GM12878 (cell line): ENCODE measurements around the gene KIF2A. TPM values are rescaled to one million over a fixed set of nuclear protein-coding genes. Genes with fewer than 3 reads are reported as not detected.

Experiments used
- CHD4 ChIP-seq: fragments of 200-600 bp; sonication (generic); IDR thresholded peaks from 2 replicates; pipeline ENCODE4 v1.6.1; 2016; ENCODE audit warnings: mild to moderate bottlenecking
- CREM ChIP-seq: IDR thresholded peaks from 2 replicates; pipeline ENCODE4 v1.6.1; 2014; ENCODE audit warnings: antibody characterized with exemption, low read depth
- ESRRA ChIP-seq: IDR thresholded peaks from 2 replicates; pipeline ENCODE4 v1.6.1; 2012; ENCODE audit warnings: mild to moderate bottlenecking, low read length, improper control_type of control experiment
- HDAC6 ChIP-seq: fragments of 200-600 bp; sonication (generic); IDR thresholded peaks from one replicate; pipeline ENCODE4 v1.8.0; 2017; ENCODE audit warnings: antibody characterized with exemption; ENCODE audit not compliant: unreplicated experiment
- IRF3 ChIP-seq: fragments of 450-650 bp; IDR thresholded peaks from 2 replicates; pipeline ENCODE4 v1.6.1; 2014; ENCODE audit warnings: mild to moderate bottlenecking
- MEF2A ChIP-seq: IDR thresholded peaks from 2 replicates; pipeline ENCODE4 v1.6.1; 2011; ENCODE audit warnings: low read depth, mild to moderate bottlenecking, low read length, moderate library complexity; ENCODE audit not compliant: insufficient read depth
- MXI1 ChIP-seq: fragments of 150-350 bp; IDR thresholded peaks from 2 replicates; pipeline ENCODE4 v1.6.1; 2011; ENCODE audit warnings: low read depth, mild to moderate bottlenecking, inconsistent platforms, low read length, improper control_type of control experiment
- NFYA ChIP-seq: IDR thresholded peaks from 2 replicates; pipeline ENCODE4 v1.6.1; 2011; ENCODE audit warnings: low read depth, mild to moderate bottlenecking, low read length, improper control_type of control experiment, borderline replicate concordance
- RFX5 ChIP-seq: IDR thresholded peaks from 2 replicates; pipeline ENCODE4 v1.6.1; 2011; ENCODE audit warnings: low read depth, low read length, improper control_type of control experiment
- SIX5 ChIP-seq: IDR thresholded peaks from 2 replicates; pipeline ENCODE4 v1.6.1; 2011; ENCODE audit warnings: mild to moderate bottlenecking, low read depth, low read length, moderate library complexity; ENCODE audit not compliant: severe bottlenecking
- SMAD5 ChIP-seq: IDR thresholded peaks from 2 replicates; pipeline ENCODE4 v1.6.1; 2016; ENCODE audit warnings: antibody characterized with exemption, low read depth
- SMARCA5 ChIP-seq: fragments of 450-650 bp; IDR thresholded peaks from 2 replicates; pipeline ENCODE4 v1.6.1; 2017; ENCODE audit warnings: mild to moderate bottlenecking
- SREBF2 ChIP-seq: IDR thresholded peaks from 2 replicates; pipeline ENCODE4 v1.6.1; 2012; ENCODE audit warnings: mild to moderate bottlenecking, low read length
- STAT1 ChIP-seq: fragments of 450-650 bp; conservative IDR thresholded peaks from 2 replicates; pipeline ENCODE4 v1.6.1; 2014; ENCODE audit warnings: antibody characterized with exemption, mild to moderate bottlenecking
- SUPT20H ChIP-seq: IDR thresholded peaks from 2 replicates; pipeline ENCODE4 v1.6.1; 2011; ENCODE audit warnings: low read depth, mild to moderate bottlenecking, low read length, moderate library complexity, borderline replicate concordance; ENCODE audit not compliant: control insufficient read depth
- SUZ12 ChIP-seq: fragments of 200-600 bp; sonication (generic); IDR thresholded peaks from one replicate; pipeline ENCODE4 v1.6.1; 2018; ENCODE audit warnings: antibody characterized with exemption, mild to moderate bottlenecking; ENCODE audit not compliant: unreplicated experiment
- TCF7 ChIP-seq: IDR thresholded peaks from 2 replicates; pipeline ENCODE4 v1.6.1; 2014; ENCODE audit warnings: antibody characterized with exemption, borderline replicate concordance
- YY1 ChIP-seq: IDR thresholded peaks from 2 replicates; pipeline ENCODE4 v1.6.1; 2011; ENCODE audit warnings: low read depth, mild to moderate bottlenecking, low read length
- ZNF217 ChIP-seq: fragments of 450-650 bp; IDR thresholded peaks from 2 replicates; pipeline ENCODE4 v1.6.1; 2017; ENCODE audit warnings: antibody characterized with exemption, mild to moderate bottlenecking
- ZZZ3 ChIP-seq: IDR thresholded peaks from 2 replicates; pipeline ENCODE4 v1.6.1; 2011; ENCODE audit warnings: low read depth; ENCODE audit not compliant: control insufficient read depth, insufficient read length
- polyA plus RNA-seq, 11 experiments: library from polyadenylated mRNA; depleted of rRNA in 4 of 11; unstranded in 6 of 11; stranded (reverse) in 5 of 11; fragments of >200 nt; fragmentation: Nextera tagmentation in 4 of 11; fragmentation: Illumina TruSeq in 1 of 11; extraction: Ambion mirVana in 4 of 11; extraction: Trizol in 1 of 11; gene quantifications; 1 replicate in 1 of 11; 2 replicates in 10 of 11; pipeline versions ENCODE4 v1.2.1 to v1.2.3, GENCODE V29; 2011 to 2016; ENCODE audit warnings: inconsistent platforms in 2 of 11, missing spikeins in 2 of 11, low read depth in 1 of 11
- total RNA-seq, 4 experiments: library from RNA; depleted of rRNA in 3 of 4; stranded (reverse); fragments of >200 nt in 3 of 4; fragmentation: Illumina TruSeq in 1 of 4; extraction: Trizol in 1 of 4; gene quantifications; 2 replicates each; pipeline versions ENCODE4 v1.2.1 to v1.2.3, GENCODE V29; 2013 to 2021
- TF ChIP-seq, protein P1 (sequence below): fragments of 450-650 bp; IDR thresholded peaks from 2 replicates; pipeline ENCODE4 v1.6.1; 2018; ENCODE audit warnings: borderline replicate concordance, mild to moderate bottlenecking; ENCODE audit not compliant: partially characterized antibody
- TF ChIP-seq, protein P2 (sequence below): fragments of 450-650 bp; IDR thresholded peaks from 2 replicates; pipeline ENCODE4 v1.6.1; 2017; ENCODE audit warnings: mild to moderate bottlenecking, moderate library complexity
- TF ChIP-seq, protein P3 (sequence below): IDR thresholded peaks from 2 replicates; pipeline ENCODE4 v1.6.1; 2011; ENCODE audit warnings: low read depth, low read length, improper control_type of control experiment, borderline replicate concordance

KIF2A gene
- total and polyA plus RNA-seq, 10 of the 15 experiments (the other 5 are each of a cell fraction or from before 2014, with no cell fraction given) = 35.9 to 124 (median 80.1) TPM

DNA sequence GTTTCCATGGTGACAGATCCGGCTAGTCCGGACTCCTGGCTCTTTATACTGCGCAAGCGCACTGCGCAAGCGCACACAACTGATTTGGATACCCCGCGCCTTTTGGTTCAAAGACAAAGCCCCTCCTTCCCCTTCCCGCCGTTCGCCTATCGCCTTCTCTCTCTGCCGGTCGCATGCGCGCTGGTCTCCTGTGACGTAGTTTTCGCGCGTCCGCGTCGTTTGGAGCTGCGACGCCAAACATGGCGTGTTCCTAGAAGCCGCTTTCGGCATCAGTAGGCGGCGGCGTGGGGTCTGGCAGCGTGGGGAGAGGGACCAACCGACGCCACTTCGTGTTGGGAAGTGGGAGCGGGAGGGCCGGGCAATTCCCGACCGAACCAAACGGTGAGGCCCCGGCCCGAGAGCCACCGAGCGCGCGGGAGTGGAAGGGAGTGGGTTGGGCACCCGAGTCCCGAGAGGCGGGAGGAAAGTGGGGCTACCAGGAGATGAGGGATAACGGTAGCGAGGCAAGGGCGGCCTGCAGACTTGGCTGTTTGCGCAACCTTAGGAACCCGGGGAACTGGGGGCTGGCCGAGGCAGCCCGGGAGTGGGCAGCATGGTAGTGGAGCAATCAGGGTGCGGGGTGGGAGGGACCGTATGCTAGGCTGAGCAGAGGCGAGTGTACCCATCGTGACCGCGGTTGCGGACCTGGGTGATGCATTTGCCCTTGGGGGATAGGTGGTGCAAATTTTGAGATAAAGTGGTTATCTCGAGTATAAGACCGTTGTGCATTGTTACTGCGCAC, 106.7 kb downstream of the KIF2A start, which contains the start of gene IPO11 (continued):
- TF ChIP-seq, protein P1, sequence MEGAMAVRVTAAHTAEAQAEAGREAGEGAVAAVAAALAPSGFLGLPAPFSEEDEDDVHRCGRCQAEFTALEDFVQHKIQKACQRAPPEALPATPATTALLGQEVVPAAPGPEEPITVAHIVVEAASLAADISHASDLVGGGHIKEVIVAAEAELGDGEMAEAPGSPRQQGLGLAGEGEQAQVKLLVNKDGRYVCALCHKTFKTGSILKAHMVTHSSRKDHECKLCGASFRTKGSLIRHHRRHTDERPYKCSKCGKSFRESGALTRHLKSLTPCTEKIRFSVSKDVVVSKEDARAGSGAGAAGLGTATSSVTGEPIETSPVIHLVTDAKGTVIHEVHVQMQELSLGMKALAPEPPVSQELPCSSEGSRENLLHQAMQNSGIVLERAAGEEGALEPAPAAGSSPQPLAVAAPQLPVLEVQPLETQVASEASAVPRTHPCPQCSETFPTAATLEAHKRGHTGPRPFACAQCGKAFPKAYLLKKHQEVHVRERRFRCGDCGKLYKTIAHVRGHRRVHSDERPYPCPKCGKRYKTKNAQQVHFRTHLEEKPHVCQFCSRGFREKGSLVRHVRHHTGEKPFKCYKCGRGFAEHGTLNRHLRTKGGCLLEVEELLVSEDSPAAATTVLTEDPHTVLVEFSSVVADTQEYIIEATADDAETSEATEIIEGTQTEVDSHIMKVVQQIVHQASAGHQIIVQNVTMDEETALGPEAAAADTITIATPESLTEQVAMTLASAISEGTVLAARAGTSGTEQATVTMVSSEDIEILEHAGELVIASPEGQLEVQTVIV = peak; percentile 36
- TF ChIP-seq SMARCA5 (no peak), RFX5 (0 out of 2 replicates have a peak, but pooled peaks have one; percentile 50), CHD4 (no peak), TCF7 (no peak), MXI1 (peak; percentile 96), ZNF217 (no peak), ZZZ3 (no peak), SUZ12 (no peak), ESRRA (0 out of 2 replicates have a peak, but pooled peaks have one; percentile 20), MEF2A (no peak), NFYA (no peak), SUPT20H (no peak), SMAD5 (peak; percentile 77; the same call in 1 of the 2 replicates), CREM (peak; percentile 100), YY1 (peak; percentile 99), SIX5 (peak; percentile 66), SREBF2 (no peak), HDAC6 (no peak), STAT1 (0 out of 2 replicates have a peak, but pooled peaks have one; percentile 76), IRF3 (no peak)
- TF ChIP-seq, protein P2, sequence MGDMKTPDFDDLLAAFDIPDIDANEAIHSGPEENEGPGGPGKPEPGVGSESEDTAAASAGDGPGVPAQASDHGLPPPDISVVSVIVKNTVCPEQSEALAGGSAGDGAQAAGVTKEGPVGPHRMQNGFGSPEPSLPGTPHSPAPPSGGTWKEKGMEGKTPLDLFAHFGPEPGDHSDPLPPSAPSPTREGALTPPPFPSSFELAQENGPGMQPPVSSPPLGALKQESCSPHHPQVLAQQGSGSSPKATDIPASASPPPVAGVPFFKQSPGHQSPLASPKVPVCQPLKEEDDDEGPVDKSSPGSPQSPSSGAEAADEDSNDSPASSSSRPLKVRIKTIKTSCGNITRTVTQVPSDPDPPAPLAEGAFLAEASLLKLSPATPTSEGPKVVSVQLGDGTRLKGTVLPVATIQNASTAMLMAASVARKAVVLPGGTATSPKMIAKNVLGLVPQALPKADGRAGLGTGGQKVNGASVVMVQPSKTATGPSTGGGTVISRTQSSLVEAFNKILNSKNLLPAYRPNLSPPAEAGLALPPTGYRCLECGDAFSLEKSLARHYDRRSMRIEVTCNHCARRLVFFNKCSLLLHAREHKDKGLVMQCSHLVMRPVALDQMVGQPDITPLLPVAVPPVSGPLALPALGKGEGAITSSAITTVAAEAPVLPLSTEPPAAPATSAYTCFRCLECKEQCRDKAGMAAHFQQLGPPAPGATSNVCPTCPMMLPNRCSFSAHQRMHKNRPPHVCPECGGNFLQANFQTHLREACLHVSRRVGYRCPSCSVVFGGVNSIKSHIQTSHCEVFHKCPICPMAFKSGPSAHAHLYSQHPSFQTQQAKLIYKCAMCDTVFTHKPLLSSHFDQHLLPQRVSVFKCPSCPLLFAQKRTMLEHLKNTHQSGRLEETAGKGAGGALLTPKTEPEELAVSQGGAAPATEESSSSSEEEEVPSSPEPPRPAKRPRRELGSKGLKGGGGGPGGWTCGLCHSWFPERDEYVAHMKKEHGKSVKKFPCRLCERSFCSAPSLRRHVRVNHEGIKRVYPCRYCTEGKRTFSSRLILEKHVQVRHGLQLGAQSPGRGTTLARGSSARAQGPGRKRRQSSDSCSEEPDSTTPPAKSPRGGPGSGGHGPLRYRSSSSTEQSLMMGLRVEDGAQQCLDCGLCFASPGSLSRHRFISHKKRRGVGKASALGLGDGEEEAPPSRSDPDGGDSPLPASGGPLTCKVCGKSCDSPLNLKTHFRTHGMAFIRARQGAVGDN = peak; percentile 18; the same call in 1 of the 2 replicates
- TF ChIP-seq, protein P3, sequence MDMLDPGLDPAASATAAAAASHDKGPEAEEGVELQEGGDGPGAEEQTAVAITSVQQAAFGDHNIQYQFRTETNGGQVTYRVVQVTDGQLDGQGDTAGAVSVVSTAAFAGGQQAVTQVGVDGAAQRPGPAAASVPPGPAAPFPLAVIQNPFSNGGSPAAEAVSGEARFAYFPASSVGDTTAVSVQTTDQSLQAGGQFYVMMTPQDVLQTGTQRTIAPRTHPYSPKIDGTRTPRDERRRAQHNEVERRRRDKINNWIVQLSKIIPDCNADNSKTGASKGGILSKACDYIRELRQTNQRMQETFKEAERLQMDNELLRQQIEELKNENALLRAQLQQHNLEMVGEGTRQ = no peak
